ENCODE results near the gene CCDC73.

DNA sequence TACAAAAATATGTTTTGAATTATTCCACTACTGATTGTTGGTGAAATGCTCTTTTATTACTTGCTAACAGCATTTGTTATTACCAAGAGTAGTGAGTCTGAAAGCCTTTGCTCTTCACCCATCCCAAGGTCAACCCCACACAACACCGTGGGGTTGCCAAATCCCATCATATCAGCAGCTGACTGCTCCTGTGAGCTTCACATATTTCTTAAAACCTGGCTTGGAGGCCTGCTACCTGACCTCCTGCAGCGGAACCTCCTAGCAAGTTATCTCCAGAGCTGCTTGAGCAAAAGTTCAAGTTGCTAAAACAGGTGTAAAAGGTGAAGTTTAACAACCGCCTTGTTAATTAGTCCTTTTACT lies 230.9 kb downstream of the CCDC73 start:
- no peak for TF ChIP-seq EZH2 (IDR thresholded peaks at IDR 0.05; ENCODE audit: low read length, unreplicated experiment)
- TF ChIP-seq, protein P1, sequence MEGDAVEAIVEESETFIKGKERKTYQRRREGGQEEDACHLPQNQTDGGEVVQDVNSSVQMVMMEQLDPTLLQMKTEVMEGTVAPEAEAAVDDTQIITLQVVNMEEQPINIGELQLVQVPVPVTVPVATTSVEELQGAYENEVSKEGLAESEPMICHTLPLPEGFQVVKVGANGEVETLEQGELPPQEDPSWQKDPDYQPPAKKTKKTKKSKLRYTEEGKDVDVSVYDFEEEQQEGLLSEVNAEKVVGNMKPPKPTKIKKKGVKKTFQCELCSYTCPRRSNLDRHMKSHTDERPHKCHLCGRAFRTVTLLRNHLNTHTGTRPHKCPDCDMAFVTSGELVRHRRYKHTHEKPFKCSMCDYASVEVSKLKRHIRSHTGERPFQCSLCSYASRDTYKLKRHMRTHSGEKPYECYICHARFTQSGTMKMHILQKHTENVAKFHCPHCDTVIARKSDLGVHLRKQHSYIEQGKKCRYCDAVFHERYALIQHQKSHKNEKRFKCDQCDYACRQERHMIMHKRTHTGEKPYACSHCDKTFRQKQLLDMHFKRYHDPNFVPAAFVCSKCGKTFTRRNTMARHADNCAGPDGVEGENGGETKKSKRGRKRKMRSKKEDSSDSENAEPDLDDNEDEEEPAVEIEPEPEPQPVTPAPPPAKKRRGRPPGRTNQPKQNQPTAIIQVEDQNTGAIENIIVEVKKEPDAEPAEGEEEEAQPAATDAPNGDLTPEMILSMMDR (conservative IDR thresholded peaks at IDR 0.05; ENCODE audit: low read depth, low read length), result no peak
